Stimulated activated naive CD4-positive, alpha-beta T cell treated with Interleukin-2 at 50 U/mL for 16 hours (primary cell): Measurements from ENCODE around the gene MOV10L1.
"Not testable (repeated sequence)": the region's sequence is repeated elsewhere in the genome, so short reads cannot be mapped to it uniquely, and the experiment has no call there.

Source experiments
- DNase-seq: peaks from one replicate; lab custom pipeline; 2025; lab: John Stamatoyannopoulos, UW

Gene MOV10L1

GRCh38 chr22:50160947-50161346, 71.1 kb downstream of the MOV10L1 start:
- DNase-seq = no peak

- DNase-seq = no peak
Observed at GRCh38 chr22:50161508-50162390, 71.9 kb downstream of the MOV10L1 start.

- no peak for DNase-seq
Observed at GRCh38 chr22:50162391-50162956, 72.7 kb downstream of the MOV10L1 start.

DNA sequence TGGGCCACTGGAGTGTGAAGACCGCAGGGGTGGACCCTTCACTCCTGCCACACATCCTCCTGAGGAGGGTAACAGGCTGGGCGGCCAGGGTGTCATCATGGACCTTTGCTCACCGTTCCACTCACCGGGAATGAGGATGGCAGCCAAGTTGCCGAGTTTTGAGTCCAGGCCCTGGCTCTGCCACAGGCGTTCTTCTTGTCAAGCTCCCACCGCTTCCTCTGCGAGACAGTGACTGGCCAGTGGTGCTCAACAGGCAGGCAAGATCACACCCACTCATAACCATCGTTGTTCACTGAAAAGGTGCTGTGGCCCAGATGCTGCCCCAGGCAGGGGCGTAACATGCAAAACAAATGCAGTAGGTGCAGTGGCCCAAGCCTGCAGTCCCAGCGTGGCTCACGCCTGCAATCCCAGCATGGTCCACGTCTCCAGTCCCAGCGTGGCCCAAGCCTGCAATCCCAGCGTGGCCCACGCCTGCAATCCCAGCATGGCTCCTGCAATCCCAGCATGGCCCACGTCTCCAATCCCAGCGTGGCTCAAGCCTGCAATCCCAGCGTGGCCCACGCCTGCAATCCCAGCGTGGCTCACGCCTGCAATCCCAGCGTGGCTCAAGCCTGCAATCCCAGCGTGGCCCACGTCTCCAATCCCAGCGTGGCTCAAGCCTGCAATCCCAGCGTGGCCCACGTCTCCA, 75.8 kb downstream of the MOV10L1 start:
- DNase-seq = no peak

DNA sequence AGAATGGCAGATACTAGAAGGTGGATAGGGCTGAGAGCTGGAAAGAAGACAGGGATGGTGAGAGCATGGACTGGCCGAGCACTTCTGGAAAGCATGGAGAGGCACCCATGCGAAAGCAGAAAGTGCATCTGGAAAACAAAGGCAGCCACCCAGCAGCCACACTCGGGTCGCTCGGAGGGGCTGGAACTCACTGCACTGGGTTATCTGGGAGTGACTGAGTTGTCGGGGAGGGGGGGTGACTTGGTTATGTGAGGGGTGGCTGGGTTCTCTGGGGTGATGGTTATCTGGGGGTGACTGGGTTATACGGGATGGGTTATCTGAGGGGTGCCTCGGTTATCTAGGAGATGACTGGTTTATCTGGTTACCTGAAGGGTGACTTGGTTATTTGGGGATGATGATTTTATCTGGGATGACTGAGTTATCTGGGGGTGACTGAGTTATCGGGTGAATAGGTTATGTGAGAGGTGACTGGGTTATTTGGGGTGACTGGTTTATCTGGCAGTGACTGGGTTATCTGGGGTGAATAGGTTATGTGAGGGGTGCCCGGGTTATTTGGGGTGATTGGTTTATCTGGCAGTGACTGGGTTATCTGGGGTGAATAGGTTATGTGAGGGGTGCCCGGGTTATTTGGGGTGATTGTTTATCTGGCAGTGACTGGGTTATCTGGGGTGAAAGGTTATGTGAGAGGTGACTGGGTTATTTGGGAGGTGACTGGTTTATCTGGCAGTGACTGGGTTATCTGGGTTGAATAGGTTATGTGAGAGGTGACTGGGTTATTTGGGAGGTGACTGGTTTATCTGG, 78.1 kb downstream of the MOV10L1 start:
- no peak for DNase-seq

DNA sequence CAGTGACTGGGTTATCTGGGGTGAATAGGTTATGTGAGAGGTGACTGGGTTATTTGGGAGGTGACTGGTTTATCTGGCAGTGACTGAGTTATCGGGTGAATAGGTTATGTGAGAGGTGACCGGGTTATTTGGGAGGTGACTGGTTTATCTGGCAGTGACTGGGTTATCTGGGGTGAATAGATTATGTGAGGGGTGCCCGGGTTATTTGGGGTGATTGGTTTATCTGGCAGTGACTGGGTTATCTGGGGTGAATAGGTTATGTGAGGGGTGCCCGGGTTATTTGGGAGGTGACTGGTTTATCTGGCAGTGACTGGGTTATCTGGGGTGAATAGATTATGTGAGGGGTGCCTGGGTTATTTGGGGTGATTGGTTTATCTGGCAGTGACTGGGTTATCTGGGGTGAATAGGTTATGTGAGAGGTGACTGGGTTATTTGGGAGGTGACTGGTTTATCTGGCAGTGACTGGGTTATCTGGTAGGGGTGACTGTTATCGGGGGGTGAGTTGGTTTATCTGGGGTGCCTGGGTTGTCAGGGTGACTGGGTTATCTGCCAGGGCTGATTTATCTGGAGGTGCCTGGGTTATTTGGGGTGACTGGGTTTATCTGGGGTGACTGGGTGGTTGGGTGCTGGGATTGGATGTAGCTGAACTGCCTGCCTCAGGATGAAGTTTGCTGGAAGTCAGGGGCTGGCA, 78.8 kb downstream of the MOV10L1 start:
- not testable (repeated sequence) for DNase-seq

DNA sequence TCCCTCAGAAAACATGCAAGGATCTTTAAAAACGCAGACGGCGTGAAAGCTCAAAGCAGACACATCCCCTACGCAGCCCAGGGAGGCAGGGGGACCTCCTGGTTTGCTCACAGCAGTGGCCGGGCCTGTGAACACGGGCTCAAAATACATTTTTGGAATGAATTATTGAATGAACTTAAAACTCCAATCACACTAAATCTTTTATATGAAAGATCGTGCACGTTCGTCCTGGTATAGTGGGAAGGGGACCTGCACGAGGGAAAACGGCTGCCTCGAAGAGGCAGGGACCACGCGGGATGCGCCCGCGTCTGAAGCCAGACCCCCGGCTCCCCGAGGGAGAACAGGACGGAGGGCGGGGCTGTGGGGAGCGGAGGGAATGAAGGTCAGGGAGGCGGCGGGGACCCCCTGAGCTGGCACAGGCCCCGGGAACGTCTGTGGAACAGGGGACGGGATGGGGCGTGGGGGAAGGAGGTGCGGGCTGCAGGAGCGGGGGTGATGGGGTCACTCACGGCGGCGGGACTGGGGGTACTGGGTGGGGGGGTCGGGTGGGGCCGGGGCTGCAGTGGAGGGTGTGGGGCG, 79.5 kb downstream of the MOV10L1 start:
- DNase-seq = no peak

- peak; percentile 47 for DNase-seq
Observed at GRCh38 chr22:50169774-50170341, 80.1 kb downstream of the MOV10L1 start.

GRCh38 chr22:50170453-50171318, 80.9 kb downstream of the MOV10L1 start, which contains the start of gene PANX2:
Gene PANX2 (plus strand): TSS chr22:50170731. CDS start chr22:50170731, 0 bp downstream.
- no peak for DNase-seq

DNA sequence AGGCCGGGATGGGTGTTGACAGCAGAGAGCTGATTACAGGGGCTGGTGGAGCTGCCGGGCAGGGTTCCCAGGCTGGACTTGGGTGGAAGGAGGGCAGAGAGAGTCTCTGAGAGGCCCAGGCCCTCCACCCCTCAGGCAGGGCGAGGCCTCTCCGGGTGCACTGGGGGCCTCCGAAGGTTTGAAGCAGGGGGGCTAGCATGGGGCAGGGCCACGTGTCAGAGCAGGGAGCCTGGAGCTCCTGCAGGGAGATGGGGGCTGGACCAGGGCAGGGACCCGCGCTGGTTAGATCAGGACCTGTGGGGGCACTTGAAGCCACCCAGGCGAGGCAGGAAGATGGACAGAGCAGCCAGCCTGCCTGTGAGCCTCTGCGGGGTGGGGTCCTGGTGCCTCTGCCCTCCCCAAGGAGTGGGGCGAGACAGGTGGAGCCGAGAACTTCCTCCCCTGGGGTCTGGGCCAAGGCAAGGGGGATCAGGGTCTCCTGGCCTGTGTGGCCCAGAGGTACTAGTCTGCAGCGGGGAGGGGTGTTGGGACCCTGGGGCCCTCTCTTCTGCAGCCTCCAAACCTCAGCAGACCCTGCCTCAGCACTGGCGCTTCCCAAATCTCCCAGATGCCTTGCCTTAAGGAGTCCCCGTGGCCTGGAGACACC, 81.6 kb downstream of the MOV10L1 start:
- DNase-seq = no peak

DNA sequence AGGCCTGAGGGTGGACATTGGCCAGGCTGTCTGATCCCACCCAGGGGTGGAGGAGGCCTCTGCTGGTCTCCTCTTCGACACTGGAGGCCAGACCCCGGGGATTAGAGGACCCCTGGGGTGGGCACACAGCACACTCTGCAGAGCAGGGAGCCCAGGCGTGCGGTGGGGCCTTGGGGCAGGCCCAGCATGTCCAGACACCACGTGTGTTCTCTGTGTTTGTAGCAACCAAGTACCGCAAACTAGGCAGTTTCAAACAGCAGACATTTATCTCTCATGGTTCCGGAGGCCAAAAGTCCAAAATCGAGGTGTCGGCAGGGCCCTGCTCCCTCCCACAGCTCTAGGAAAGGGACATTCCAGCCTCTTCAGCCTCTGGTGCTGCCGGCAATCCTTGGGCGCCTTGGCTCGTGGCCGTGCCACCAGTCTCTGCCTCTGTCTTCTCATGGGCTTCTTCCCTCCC, 82.2 kb downstream of the MOV10L1 start:
- DNase-seq = no peak

DNA sequence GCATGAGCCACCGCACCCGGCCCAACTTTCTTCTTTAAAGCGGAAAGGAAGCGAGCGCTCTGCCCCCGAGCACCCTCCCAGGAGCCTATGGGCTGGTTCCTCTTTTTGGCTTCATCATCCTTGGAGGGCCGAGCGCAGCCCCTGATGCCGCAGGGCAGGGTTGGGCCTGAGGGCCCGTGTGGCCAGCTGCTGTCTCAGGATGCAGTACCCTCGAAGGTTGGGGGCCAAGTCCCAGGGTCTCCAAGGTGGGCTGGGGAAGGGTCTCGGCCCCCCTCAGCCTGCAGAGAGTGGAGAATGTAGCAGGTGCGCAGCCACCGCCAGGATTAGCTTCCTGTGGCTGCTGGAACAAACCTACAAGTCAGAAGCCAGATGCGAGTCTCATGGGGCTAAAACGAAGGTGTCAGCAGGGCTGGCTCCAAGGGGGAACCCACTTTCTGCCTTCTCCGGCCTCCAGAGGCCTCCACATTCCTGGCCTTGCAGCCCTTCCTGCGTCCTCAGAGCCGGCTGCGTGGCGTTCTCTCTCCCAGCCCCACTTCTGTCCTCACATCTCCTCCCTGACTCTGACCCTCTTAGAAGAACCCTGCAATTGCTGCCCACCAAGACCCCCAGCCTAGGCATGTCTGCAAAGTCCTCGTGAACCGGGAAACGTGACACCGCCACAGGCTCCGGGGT, 83.6 kb downstream of the MOV10L1 start:
- no peak for DNase-seq

DNA sequence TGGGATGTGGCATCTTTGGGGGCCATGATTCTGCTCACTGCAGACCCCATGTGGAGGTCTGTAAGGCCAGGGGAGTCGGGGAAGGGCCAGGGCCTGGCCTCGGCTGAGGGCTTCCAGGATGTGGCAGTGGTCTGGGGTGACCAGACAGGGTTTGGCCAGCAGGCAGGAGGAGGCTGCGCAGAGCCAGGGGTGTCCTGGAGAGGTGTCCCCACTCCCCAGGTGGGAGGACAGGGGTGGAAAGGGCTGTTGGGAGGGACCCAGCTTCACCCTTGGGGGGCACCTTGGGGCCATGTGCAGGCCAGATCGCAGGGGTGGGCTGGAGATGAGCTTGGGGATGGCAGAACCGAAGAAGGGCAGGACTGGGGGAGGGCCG, 84.2 kb downstream of the MOV10L1 start:
- no peak for DNase-seq

GRCh38 chr22:50174382-50175190, 84.8 kb downstream of the MOV10L1 start:
- no peak for DNase-seq

DNA sequence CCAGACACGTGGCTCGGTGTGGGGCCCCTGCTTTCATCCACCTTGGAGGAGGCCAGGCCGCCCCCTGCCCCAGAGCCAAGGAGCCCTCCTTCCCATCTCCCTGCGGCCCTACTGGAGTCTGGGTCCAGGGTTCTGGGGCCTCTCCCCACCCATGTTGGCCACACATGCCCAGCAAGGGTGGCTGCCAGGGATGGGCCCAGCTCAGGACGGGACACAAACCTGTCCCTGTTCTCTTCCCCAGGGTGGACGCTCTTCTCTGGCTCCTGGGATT, 85.3 kb downstream of the MOV10L1 start:
- no peak for DNase-seq

DNA sequence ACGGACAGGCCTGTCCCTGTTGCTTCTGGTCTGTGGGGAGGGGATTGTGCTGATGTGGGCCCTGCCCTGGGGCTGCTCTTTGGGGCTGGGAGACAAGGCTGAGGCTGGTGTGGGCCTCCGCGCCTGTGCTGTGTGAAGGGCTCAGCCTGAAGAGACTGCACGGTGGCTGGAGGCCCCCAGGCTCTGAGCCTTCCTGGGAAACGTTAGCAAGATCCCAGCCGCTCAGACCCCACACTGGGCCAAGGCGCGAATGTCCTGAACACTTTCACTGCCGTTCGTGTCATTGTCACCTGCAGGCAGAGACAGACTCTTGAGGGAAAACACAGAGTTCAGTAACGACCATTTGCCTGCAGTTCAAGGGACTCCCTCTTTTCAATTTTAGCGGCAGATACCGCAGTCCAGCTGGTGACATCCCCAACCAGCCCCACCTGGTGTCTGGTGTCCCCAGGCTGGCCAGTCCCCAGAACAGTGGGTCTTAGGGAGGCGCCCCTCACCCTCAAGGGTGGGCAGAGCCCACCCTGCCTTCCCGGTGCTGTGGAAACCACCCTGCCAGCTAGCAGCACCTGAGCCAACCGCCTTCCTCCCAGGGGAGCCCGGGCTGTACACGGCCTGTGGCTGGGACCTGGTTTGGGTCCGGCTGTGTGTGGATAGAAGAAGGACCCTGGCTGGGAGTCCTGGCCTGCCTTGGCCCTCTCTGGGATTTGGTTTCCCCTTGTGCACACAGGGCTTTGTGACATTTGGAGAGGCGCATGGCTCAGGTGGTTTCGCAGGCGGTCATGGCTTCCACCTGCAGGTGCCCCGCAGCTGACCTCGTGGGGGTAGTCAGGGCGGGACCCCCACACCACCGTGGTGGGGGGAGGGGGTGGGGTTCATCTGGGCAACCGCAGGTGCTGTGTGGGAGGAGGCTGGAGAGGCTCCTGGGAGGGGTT, 86.4 kb downstream of the MOV10L1 start:
- no peak for DNase-seq
